HCT116 (cell line): ENCODE results near the gene F7.

Source experiments
- EZH2 ChIP-seq: fragments of 200-600 bp; sonication (generic); IDR thresholded peaks from 2 replicates; pipeline ENCODE4 v1.6.1; 2017; ENCODE audit warnings: antibody characterized with exemption, mixed run types
- ZNF274 ChIP-seq: fragments of 200-500 bp; sonication (Bioruptor generic); IDR thresholded peaks from 2 replicates; pipeline ENCODE4 v1.6.1; 2014; ENCODE audit warnings: mild to moderate bottlenecking, low read depth, low read length, inconsistent platforms
- TF ChIP-seq, protein P1 (sequence below), 3 experiments: fragments of 200-600 bp in 1 of 3; sonication (generic) in 1 of 3; IDR thresholded peaks in 2 of 3; conservative IDR thresholded peaks in 1 of 3; 2 replicates each; pipeline ENCODE4 v1.5.1; 2012 to 2017; ENCODE audit warnings: low read depth in 2 of 3, low read length in 2 of 3, antibody characterized with exemption in 1 of 3, borderline replicate concordance in 1 of 3, control low read depth in 1 of 3, mild to moderate bottlenecking in 1 of 3, mixed read lengths in 1 of 3, mixed run types in 1 of 3, moderate library complexity in 1 of 3; ENCODE audit not compliant: insufficient read depth in 1 of 3

DNA sequence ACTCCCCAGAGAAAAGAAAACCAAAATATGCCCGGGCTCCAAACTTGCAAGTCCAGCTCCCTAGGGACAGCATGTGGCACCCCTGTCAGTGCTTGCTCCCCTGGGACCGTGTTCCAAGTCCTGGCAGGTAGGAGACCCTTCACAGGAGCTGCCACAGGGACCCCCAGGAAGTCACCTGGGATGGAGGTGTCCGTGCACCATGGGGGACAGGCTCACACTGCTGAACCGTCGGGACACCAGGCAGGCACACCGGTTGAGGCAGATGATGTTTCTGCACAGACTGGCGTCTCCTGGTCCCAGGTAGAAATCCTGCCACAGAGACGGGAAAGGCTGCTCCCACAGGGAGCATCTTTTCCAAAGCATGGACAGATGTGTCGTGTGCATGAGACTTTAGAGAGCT is 41.2 kb downstream of the F7 start:
- TF ChIP-seq ZNF274 (no peak), EZH2 (no peak)
- TF ChIP-seq, protein P1, sequence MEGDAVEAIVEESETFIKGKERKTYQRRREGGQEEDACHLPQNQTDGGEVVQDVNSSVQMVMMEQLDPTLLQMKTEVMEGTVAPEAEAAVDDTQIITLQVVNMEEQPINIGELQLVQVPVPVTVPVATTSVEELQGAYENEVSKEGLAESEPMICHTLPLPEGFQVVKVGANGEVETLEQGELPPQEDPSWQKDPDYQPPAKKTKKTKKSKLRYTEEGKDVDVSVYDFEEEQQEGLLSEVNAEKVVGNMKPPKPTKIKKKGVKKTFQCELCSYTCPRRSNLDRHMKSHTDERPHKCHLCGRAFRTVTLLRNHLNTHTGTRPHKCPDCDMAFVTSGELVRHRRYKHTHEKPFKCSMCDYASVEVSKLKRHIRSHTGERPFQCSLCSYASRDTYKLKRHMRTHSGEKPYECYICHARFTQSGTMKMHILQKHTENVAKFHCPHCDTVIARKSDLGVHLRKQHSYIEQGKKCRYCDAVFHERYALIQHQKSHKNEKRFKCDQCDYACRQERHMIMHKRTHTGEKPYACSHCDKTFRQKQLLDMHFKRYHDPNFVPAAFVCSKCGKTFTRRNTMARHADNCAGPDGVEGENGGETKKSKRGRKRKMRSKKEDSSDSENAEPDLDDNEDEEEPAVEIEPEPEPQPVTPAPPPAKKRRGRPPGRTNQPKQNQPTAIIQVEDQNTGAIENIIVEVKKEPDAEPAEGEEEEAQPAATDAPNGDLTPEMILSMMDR (IDR thresholded peaks at IDR 0.05 in 2 of 3, conservative IDR thresholded peaks at IDR 0.05 in 1 of 3; ENCODE audit: borderline replicate concordance in 1 of 3, insufficient read depth in 1 of 3, low read depth in 2 of 3, low read length in 2 of 3) = no peak
